Esophagus muscularis mucosa (tissue), 4 donors: ENCODE measurements around the gene BCAS1. TPM values are rescaled to one million over a fixed set of nuclear protein-coding genes. Genes with fewer than 3 reads are reported as not detected.

Experiments
- DNase-seq: peaks from one replicate; pipeline ENCODE4 v3.0.0-alpha.2; 2017; ENCODE audit errors: extremely low spot score
- H3K27ac ChIP-seq, 4 donors: fragments of 200-600 bp; sonication (generic); replicated peaks in 1 of 4; 1 replicate in 3 of 4; 2 replicates in 1 of 4; pipeline ENCODE4 v1.5.1; 2016 to 2019; ENCODE audit warnings: mild to moderate bottlenecking in 1 of 4
- H3K27me3 ChIP-seq, 4 donors: fragments of 200-600 bp; sonication (generic); one replicate each; pipeline versions ENCODE4 v1.5.1 to v1.6.0; 2016 to 2019
- H3K36me3 ChIP-seq, 4 donors: fragments of 200-600 bp; sonication (generic); one replicate each; pipeline ENCODE4 v1.5.1; 2016 to 2019
- H3K4me1 ChIP-seq, 4 donors: fragments of 200-600 bp; sonication (generic); one replicate each; pipeline ENCODE4 v1.5.1; 2016 to 2019
- H3K4me3 ChIP-seq, 4 donors: fragments of 200-600 bp; sonication (generic); 1 replicate in 2 of 4; 2 replicates in 2 of 4; pipeline ENCODE4 v1.5.1; 2016 to 2019; ENCODE audit warnings: mild to moderate bottlenecking in 4 of 4, moderate library complexity in 1 of 4
- H3K9me3 ChIP-seq, 4 donors: fragments of 200-600 bp; sonication (generic); 1 replicate in 3 of 4; 2 replicates in 1 of 4; pipeline ENCODE4 v1.5.1; 2016 to 2019
- CTCF ChIP-seq, 3 experiments: fragments of 200-600 bp in 2 of 3; fragments of 450-650 bp in 1 of 3; sonication (generic) in 2 of 3; IDR thresholded peaks; one replicate each; pipeline ENCODE4 v1.5.1; 2017 to 2019; ENCODE audit warnings: antibody characterized with exemption in 3 of 3, mild to moderate bottlenecking in 2 of 3, moderate library complexity in 1 of 3
- EP300 ChIP-seq: sonication (generic); formaldehyde crosslinking; IDR thresholded peaks from one replicate; pipeline ENCODE4 v1.6.1; 2017; ENCODE audit warnings: antibody characterized with exemption
- POLR2A ChIP-seq: fragments of 450-650 bp; IDR thresholded peaks from one replicate; pipeline ENCODE4 v1.6.1; 2017; ENCODE audit warnings: antibody characterized with exemption, moderate library complexity, mild to moderate bottlenecking, low read depth
- POLR2AphosphoS5 ChIP-seq, 2 donors: sonication (generic); formaldehyde crosslinking; IDR thresholded peaks; one replicate each; pipeline ENCODE4 v1.6.1; 2017; ENCODE audit warnings: antibody characterized with exemption in 2 of 2
- WGBS: methylation state at CpG from one replicate; pipeline ENCODE4 v1.1.5; 2018; 5-methylcytosine and 5-hydroxymethylcytosine counted together
- intact Hi-C: fragments of 100-400 bp; cut with DNase I; formaldehyde crosslinking; loops from one replicate; pipeline ENCODE4 v1.15.1; 2023
- total RNA-seq, 4 donors: library from RNA; depleted of rRNA; stranded (reverse); fragments of >200 nt; gene quantifications; one replicate each; pipeline versions ENCODE4 v1.1.0 to v1.2.1, GENCODE V29; 2016

BCAS1 gene
- total RNA-seq, 4 donors from 2014 or later, result 0.13 to 0.46 TPM; not detected in 2

DNA sequence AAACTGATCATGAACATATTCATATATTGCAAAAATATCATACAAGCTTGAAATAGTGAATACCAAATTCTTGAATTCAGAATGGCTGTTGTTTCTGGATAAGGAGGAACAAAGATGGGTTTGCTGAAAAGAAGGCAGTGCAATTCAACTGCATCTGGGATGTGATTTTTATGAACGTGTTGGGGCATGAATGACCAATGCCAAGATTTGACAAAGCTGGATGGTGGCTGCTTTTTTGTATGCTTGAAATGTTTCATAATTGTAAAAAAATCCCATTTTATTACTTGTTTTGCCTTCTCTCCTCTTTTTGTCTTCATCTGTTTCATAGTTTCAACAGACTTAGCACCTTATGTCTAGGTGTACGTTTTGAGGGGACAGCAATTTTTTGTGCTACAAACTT lies 36.8 kb upstream of the BCAS1 start:
- Histone ChIP-seq H3K27ac (no peak overlapping the region), H3K27me3 (peaks cover 0 to 9% (median 0%) of the 10 kb centered on the region in 4 donors), H3K36me3 (no peaks in the 10 kb centered on the region), H3K4me3 (no peak overlapping the region), H3K4me1 (no peaks in the 10 kb centered on the region), H3K9me3 (no peaks in the 10 kb centered on the region)
- no peak for TF ChIP-seq POLR2AphosphoS5 (IDR thresholded peaks at IDR 0.05)
- no peak for TF ChIP-seq EP300
- TF ChIP-seq POLR2A, result no peak
- TF ChIP-seq CTCF (IDR thresholded peaks at IDR 0.05), result no peak
- DNase-seq, result no peak
- 74% methylated on average over 2 of the region's 2 CpGs for WGBS
- intact Hi-C loops, result no loop called here

GRCh38 chr20:54106162-54106561 lies 35.8 kb upstream of the BCAS1 start:
- H3K27me3 ChIP-seq, result peaks cover 0 to 9% (median 0%) of the 10 kb centered on the region in 4 donors
- no peak for DNase-seq
- H3K4me3 ChIP-seq, result no peak overlapping the region
- no peak for TF ChIP-seq POLR2AphosphoS5 (IDR thresholded peaks at IDR 0.05)
- no peak for TF ChIP-seq EP300
- no peak for TF ChIP-seq CTCF (IDR thresholded peaks at IDR 0.05)
- TF ChIP-seq POLR2A, result no peak
- H3K4me1 ChIP-seq, result no peaks in the 10 kb centered on the region
- 60% methylated on average over 4 of the region's 4 CpGs for WGBS
- no peaks in the 10 kb centered on the region for H3K36me3 ChIP-seq
- H3K9me3 ChIP-seq, result no peaks in the 10 kb centered on the region
- intact Hi-C loops, result no loop called here
- H3K27ac ChIP-seq, result no peak overlapping the region

- Histone ChIP-seq H3K9me3 (no peaks in the 10 kb centered on the region), H3K36me3 (no peaks in the 10 kb centered on the region), H3K27me3 (peaks cover 0 to 9% (median 0%) of the 10 kb centered on the region in 4 donors), H3K4me3 (no peak overlapping the region), H3K27ac (no peak overlapping the region), H3K4me1 (no peaks in the 10 kb centered on the region)
- TF ChIP-seq POLR2AphosphoS5 (IDR thresholded peaks at IDR 0.05) (no peak), EP300 (no peak), POLR2A (no peak), CTCF (IDR thresholded peaks at IDR 0.05) (no peak)
- no peak for DNase-seq
- intact Hi-C loops, result no loop called here
- WGBS, result 65% methylated on average over 4 of the region's 4 CpGs
These were observed 35.3 kb upstream of the BCAS1 start for GRCh38 chr20:54105653-54106052.

DNA sequence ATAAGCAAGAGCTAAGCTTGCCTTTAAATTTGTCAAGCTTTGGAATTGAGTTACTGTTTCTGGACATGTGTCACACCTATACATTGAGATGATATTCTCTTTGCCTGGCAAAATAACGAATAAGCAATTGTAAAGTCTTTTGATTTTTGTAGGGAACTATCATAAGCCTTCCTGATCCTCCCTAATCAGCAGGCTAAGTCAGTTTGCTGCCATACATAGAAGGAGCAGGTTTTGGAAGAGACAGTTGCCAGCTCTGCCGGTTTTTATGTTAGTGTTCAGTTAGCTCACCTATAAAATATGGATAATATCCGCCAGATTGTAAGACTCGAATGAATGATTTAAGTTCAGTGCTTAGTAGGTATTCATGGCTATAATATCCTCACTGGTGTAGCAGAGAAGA lies 34.4 kb upstream of the BCAS1 start:
- H3K4me1 ChIP-seq, result no peaks in the 10 kb centered on the region
- intact Hi-C loops, result no loop called here
- H3K27ac ChIP-seq, result no peak overlapping the region
- no peaks in the 10 kb centered on the region for H3K9me3 ChIP-seq
- no peak for DNase-seq
- TF ChIP-seq CTCF (IDR thresholded peaks at IDR 0.05) (no peak), POLR2AphosphoS5 (IDR thresholded peaks at IDR 0.05) (no peak), EP300 (no peak), POLR2A (no peak)
- H3K27me3 ChIP-seq, result peaks cover 0 to 9% (median 0%) of the 10 kb centered on the region in 4 donors
- H3K4me3 ChIP-seq, result no peak overlapping the region
- WGBS, result 89% methylated on average over 4 of the region's 4 CpGs
- H3K36me3 ChIP-seq, result no peaks in the 10 kb centered on the region

DNA sequence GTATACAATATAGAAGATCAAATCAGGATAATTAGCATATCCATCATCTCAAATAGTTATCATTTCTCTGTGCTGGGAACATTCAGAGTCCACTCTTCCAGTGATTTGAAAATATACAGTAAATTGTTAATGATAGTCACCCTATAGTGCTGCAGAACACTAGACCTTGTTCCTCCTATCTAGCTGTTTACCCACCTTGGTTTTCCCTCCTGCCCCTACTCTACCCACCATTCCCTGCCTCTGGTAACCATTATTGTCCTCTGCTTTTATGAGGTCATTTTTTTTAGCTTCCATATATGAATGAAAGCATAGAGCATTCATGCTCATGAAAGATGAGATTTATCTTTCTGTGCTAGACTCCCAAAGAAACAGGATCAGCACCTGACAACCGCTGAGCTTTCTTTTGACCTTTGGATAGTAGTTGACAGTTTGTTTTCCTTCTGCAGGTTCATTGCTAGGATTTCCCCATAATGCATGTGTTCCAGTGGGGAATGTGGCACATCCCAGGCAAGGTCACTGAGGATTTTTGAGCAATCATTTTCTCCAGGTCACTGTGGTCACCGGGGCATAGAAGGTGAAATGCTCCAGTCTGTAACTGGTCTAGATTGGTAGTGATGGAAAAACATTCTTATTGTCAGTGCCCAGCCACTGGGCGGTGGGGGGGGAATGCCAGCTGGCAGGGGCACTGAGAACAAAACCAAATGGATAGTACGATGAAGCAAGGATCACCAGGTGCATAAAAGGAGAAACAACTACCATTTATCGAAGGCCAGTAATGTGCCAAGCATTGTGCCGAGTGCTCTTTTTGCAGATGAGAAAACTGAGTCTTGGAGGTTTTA lies 33.6 kb upstream of the BCAS1 start:
- 69% methylated on average over 6 of the region's 6 CpGs for WGBS
- intact Hi-C loops, result no loop called here
- Histone ChIP-seq H3K4me1 (no peaks in the 10 kb centered on the region), H3K9me3 (no peaks in the 10 kb centered on the region), H3K36me3 (no peaks in the 10 kb centered on the region), H3K4me3 (no peak overlapping the region), H3K27ac (no peak overlapping the region), H3K27me3 (peaks cover 0 to 10% (median 0%) of the 10 kb centered on the region in 4 donors)
- no peak for TF ChIP-seq EP300
- TF ChIP-seq CTCF (IDR thresholded peaks at IDR 0.05), result no peak
- TF ChIP-seq POLR2A, result no peak
- no peak for TF ChIP-seq POLR2AphosphoS5 (IDR thresholded peaks at IDR 0.05)
- DNase-seq, result no peak
